GM21381 (cell line): Measurements from ENCODE around the gene LILRB4.
"Not testable (repeated sequence)": the region's sequence is repeated elsewhere in the genome, so short reads cannot be mapped to it uniquely, and the experiment has no call there.

Experiments used
- ATAC-seq: cut with Tn5 transposase; IDR thresholded peaks from one replicate; pipeline ENCODE4 v1.9.1; 2021; ENCODE audit warnings: mild to moderate bottlenecking, moderate library complexity; ENCODE audit not compliant: unreplicated experiment

The LILRB4 gene

DNA sequence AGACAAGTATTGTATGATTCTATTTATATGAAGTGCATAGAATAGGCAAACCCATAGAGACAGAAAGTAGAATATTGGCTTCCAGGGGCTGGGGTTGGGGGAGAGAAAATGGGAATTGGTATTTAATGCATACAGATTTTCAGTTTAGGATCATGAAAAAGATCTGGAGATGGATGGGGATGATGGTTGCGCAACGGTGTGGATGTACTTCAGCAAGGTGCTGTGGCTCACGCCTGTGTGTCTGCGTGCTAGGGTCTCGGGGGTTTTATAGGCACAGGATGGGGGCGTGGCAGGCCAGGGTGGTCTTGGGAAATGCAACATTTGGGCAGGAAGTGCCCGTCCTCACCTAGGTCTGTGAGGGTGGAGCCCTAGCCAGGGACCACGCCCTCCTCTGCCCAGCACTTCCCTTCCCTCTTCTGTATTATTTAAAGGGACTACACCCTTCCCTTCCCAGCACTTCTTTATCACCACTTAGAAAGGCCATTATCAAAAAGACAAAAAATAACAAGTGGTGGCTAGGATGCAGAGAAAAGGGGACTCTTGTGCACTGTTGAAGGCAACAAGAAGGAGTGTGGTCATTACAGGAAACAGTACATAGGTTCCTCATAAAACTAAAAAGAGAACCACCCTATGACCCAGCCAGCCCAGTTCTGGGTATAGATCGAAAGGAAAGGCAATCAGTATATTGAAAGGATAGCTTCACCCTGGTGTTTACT lies 29.0 kb downstream of the LILRB4 start:
- ATAC-seq, result no peak

DNA sequence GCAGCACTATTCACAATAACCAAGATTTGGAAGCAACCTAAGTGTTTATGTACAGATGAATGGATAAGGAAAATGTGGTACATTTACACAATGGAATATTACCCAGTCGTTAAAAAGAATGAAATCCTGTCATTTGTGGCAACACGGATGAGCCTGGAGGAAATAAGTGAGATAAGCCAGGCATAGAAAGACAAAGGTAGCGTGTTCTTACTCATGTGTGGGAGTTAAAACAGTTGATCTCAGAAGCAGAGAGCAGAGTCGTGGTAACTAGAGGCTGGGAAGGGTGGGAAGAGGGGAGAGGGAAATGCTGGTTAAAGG lies 29.5 kb downstream of the LILRB4 start:
- ATAC-seq, result no peak

- ATAC-seq, result no peak
Measured at GRCh38 chr19:54694648-54695047, 31.9 kb downstream of the LILRB4 start.

DNA sequence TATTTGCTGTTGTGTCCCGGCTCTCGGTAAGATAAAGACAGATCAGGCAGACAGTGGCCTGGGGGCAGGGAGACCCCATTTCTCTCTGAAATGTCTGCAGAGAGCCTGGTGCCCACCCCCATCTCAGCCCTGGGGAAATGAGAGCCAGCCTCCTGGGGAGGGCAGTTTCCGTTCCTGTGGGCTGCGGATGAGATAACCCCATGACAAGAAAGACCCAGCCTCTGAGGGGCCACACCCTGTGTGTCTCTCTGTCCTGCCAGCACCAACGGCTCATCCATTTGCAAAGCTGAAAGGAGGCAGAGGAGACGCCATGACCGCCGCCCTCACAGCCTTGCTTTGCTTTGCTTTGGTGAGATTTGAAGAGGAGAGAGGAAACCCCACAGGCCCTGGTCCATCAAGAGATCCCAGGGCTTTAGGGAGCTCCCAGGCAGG lies 33.3 kb downstream of the LILRB4 start:
- no peak for ATAC-seq

DNA sequence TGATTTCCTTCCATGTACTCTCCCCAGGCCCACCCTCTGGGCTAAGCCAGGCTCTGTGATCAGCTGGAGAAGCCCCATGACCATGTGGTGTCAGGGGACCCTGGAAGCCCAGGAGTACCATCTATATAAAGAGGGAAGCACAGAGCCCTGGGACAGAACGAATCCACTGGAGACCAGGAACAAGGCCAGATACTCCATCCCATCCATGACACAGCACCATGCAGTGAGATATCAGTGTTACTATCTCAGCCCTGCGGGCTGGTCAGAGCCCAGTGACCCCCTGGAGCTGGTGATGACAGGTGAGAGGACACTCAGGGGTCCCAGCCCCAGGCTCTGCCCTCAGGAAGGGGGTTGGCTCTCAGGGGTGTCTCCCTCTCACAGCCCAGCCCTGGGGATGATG lies 34.0 kb downstream of the LILRB4 start:
- no peak for ATAC-seq

GRCh38 chr19:54697716-54698115 lies 34.9 kb downstream of the LILRB4 start:
- ATAC-seq, result not testable (repeated sequence)

DNA sequence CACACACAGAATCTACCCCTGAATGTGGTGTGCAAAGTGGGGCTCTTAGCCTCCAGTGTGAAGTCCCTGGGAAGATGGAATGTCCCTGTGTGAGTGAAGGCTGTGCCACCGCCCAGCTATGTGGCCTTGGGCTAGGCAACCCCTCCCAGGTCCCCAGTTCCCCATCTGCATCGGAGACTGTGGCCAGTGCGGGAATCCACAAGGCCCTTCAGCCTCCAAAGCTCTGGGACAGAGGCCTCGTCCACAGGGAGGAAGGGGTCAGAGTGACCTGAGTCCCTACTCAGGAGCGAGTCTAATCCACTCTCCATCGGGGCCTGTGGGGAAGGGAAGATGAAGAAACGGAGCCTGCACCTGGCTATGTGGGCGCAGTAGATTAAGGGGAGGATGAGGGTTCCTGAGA lies 42.1 kb downstream of the LILRB4 start:
- no peak for ATAC-seq

- ATAC-seq, result no peak
Measured at GRCh38 chr19:54707962-54708361, 45.2 kb downstream of the LILRB4 start.

DNA sequence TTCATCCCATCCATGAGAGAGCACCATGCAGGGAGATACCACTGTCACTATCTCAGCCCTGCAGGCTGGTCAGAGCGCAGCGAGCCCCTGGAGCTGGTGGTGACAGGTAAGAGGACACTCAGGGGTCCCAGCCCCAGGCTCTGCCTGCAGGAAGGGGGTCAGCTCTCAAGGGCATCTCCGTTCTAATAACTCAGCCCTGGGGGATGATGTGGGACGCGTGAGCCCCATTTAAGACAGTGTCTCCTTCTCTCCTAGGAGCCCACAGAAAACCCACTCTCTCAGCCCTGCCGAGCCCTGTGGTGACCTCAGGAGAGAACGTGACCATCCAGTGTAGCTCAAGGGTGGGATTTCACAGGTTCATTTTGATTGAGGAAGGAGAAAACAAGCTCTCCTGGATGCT lies 46.0 kb downstream of the LILRB4 start:
- ATAC-seq, result no peak

- no peak for ATAC-seq
Measured at GRCh38 chr19:54709212-54709948, 46.6 kb downstream of the LILRB4 start.

DNA sequence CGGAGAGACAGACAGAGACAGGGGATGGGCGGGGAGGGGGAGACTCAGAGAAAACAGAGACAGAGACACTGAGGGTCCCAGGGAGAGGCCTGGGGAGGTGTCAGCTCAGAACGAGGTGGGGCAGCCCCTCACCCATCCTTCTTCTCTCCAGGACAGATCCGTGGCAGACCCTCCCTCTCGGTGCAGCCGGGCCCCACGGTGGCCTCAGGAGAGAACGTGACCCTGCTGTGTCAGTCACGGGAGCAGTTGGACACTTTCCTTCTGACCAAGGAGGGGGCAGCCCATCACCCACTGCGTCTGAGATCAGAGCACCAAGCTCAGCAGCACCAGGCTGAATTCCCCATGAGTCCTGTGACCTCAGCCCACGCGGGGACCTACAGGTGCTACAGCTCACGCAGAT lies 47.2 kb downstream of the LILRB4 start:
- not testable (repeated sequence) for ATAC-seq
